HL-60 (cell line): ENCODE results near the gene TMEM14C.
"Not testable (repeated sequence)": the region's sequence is repeated elsewhere in the genome, so short reads cannot be mapped to it uniquely, and the experiment has no call there.

Experiments
- GABPA ChIP-seq: IDR thresholded peaks from 2 replicates; pipeline ENCODE4 v1.6.1; 2012; ENCODE audit warnings: low read depth
- POLR2AphosphoS5 ChIP-seq: IDR thresholded peaks from 2 replicates; pipeline ENCODE4 v1.6.1; 2012; ENCODE audit warnings: low read depth
- SPI1 ChIP-seq: IDR thresholded peaks from 2 replicates; pipeline ENCODE4 v1.6.1; 2012; ENCODE audit warnings: low read depth, mild to moderate bottlenecking, borderline replicate concordance
- TF ChIP-seq, protein P1 (sequence below): IDR thresholded peaks from one replicate; pipeline ENCODE4 v1.5.1; 2011; ENCODE audit warnings: low read length, control low read depth, inconsistent platforms; ENCODE audit not compliant: insufficient read depth
- TF ChIP-seq, protein P2 (sequence below): IDR thresholded peaks from 2 replicates; pipeline ENCODE4 v1.6.1; 2012; ENCODE audit warnings: low read depth; ENCODE audit not compliant: insufficient replicate concordance

DNA sequence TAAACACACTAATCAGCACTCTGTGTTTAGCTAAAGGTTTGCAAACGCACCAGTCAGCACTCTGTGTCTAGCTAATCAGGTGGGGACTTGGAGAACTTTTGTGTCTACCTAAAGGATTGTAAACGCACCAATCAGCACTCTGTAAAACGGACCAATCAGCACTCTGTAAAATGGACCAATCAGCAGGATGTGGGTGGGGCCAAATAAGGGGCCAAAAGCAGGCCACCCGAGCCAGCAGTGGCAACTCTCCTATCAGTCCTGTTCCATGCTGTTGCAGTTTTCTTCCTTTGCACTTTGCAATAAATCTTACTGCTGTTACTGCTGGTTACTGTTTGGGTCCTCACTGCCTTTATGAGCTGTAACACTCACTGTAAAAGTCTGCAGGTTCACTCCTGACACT lies 18.8 kb downstream of the TMEM14C start:
- TF ChIP-seq, protein P1, sequence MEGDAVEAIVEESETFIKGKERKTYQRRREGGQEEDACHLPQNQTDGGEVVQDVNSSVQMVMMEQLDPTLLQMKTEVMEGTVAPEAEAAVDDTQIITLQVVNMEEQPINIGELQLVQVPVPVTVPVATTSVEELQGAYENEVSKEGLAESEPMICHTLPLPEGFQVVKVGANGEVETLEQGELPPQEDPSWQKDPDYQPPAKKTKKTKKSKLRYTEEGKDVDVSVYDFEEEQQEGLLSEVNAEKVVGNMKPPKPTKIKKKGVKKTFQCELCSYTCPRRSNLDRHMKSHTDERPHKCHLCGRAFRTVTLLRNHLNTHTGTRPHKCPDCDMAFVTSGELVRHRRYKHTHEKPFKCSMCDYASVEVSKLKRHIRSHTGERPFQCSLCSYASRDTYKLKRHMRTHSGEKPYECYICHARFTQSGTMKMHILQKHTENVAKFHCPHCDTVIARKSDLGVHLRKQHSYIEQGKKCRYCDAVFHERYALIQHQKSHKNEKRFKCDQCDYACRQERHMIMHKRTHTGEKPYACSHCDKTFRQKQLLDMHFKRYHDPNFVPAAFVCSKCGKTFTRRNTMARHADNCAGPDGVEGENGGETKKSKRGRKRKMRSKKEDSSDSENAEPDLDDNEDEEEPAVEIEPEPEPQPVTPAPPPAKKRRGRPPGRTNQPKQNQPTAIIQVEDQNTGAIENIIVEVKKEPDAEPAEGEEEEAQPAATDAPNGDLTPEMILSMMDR: not testable (repeated sequence)
- TF ChIP-seq, protein P2, sequence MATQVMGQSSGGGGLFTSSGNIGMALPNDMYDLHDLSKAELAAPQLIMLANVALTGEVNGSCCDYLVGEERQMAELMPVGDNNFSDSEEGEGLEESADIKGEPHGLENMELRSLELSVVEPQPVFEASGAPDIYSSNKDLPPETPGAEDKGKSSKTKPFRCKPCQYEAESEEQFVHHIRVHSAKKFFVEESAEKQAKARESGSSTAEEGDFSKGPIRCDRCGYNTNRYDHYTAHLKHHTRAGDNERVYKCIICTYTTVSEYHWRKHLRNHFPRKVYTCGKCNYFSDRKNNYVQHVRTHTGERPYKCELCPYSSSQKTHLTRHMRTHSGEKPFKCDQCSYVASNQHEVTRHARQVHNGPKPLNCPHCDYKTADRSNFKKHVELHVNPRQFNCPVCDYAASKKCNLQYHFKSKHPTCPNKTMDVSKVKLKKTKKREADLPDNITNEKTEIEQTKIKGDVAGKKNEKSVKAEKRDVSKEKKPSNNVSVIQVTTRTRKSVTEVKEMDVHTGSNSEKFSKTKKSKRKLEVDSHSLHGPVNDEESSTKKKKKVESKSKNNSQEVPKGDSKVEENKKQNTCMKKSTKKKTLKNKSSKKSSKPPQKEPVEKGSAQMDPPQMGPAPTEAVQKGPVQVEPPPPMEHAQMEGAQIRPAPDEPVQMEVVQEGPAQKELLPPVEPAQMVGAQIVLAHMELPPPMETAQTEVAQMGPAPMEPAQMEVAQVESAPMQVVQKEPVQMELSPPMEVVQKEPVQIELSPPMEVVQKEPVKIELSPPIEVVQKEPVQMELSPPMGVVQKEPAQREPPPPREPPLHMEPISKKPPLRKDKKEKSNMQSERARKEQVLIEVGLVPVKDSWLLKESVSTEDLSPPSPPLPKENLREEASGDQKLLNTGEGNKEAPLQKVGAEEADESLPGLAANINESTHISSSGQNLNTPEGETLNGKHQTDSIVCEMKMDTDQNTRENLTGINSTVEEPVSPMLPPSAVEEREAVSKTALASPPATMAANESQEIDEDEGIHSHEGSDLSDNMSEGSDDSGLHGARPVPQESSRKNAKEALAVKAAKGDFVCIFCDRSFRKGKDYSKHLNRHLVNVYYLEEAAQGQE: not testable (repeated sequence)
- not testable (repeated sequence) for TF ChIP-seq GABPA, POLR2AphosphoS5, SPI1
